ENCODE data around the gene OSGEPL1. TPM values are rescaled to one million over a fixed set of nuclear protein-coding genes. Genes with fewer than 3 reads are reported as not detected.
A peak's percentile ranks its signal among the peaks of the same experiment; 100 is the strongest.
"Not testable (repeated sequence)": the region's sequence is repeated elsewhere in the genome, so short reads cannot be mapped to it uniquely, and the experiment has no call there.

OSGEPL1 gene
- total RNA-seq, 1 donor from 2014 or later = 18.0 TPM

DNA sequence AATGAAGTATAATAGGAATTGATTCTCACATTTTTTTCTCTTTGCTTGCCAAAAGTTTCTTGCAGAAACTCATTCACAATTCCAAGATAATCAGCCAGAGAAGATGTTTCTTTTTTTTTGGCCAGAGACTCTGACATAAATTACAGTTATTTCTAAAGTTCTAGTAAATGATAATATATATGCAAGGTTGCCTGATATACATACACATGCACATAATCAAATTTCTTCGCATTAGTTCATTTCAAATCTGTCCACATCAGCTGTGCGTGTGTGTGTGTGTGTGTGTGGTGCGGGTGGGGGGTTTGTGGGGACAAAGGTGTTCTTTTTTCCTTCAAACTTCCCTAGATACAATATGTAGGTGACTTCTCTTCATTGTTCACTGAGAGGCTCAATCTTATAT is 33.2 kb downstream of the OSGEPL1 start:
- no peak for DNase-seq

DNA sequence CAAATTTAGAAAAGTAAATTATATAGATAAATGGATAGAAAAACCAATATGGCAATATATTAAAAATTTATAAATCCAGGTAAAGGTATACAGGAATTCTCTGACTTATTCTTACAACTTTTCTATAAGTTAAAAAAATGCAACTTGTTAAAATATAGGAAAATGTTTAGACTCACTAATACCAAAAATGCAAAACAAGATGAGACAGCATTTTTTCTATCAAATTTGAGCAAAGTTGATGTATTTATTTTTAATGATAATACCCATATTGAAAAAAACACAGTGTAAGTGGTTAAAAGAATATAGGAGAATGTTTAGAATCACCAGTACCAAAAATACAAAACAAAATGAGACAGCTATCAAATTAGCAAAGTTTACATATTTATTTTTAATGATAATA is 35.7 kb downstream of the OSGEPL1 start:
- DNase-seq = no peak

DNA sequence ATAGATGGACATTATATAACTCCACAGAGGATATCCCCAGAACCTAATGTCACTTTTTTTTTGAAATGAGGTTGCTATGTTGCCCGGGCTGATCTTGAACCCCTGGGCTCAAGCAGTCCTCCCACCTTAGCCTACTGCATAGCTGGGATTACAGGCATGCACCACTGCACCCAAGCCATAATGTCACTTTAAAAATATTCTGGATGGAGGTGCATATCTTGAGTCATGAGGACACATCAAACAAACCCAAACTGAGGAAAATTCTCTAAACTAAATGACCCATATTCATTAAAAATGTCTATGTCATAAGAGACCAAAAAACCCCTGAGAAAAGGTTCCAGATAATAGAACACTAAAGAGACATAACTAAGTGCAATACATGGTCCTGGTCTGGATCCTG is 36.3 kb downstream of the OSGEPL1 start:
- no peak for DNase-seq

DNA sequence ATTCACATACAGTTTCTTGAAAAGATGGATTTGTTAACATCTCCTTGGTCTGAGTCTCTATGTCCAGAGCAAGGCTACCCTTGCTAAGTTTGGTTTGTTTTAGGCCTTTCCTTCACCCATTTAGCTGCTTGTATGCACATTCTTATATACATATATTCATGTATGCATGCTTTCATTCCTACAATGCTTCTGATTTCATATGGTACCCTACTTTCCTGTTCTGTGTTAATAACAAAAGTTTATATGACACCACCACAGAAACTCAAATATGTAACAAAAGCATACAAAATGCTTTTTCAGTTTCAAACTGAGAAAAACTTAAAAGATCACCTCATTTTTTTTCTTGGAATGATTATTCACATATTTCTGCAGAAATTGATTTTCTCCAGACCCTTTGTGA is 39.4 kb downstream of the OSGEPL1 start:
- DNase-seq = no peak

DNA sequence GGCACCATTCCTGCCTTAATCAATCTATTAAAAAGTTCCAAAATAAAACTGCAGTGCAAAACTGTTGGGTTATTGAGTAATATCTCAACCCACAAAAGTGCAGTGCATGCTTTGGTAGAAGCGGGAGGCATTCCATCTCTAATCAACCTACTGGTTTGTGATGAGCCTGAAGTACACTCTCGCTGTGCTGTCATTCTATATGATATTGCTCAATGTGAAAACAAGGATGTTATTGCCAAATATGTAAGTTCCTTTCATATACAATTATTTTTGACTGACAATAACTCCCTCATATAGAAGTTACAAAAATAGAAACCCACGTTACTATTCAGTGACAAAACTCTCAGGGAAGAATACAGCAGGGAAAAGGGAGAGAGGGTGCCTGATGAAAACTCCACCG is 43.0 kb downstream of the OSGEPL1 start:
- no peak for DNase-seq

DNA sequence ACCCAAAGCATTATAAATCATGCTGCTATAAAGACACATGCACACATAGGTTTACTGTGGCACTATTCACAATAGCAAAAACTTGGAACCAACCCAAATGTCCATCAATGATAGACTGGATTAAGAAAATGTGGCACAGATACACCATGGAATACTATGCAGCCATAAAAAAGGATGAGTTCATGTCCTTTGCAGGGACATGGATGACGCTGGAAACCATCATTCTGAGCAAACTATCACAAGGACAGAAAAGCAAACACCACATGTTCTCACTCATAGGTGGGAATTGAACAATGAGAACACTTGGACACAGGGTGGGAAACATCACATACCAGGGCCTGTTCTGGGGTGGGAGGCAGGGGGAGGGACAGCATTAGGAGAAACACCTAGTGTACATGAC is 45.0 kb downstream of the OSGEPL1 start:
- not testable (repeated sequence) for DNase-seq

DNA sequence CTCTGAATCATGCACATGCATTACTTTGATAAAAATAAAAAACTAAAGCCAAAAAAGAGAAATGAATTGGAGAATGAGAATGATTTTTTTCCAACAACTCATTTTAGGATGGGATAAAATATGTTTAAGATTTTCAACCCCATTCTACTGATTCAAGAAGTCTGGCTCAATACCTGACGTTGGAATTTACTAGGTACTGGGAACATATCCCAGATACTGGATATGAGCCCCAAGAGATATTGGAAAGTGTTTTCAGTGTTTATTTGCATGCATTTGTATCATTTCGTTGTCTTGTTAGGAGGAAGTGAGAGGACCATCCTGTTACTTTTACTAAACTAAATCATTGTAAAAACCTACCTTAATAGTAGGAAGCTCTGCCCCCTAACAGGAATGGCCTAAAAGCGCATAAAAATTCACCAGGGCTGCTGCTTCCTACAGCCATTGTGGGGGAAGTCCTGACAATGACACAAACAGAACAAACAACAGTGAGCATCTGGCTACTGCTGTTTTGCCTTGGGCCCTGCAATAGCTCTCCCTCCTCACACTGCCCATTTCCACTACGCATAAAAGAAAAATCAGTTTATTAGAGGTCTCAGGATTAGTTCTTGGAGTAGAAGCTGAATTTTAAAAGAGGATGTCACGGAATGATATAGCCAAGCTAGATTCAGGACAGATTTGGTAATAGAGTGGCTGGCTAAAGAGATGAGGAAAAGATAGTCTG is 52.9 kb downstream of the OSGEPL1 start:
- no peak for DNase-seq

DNA sequence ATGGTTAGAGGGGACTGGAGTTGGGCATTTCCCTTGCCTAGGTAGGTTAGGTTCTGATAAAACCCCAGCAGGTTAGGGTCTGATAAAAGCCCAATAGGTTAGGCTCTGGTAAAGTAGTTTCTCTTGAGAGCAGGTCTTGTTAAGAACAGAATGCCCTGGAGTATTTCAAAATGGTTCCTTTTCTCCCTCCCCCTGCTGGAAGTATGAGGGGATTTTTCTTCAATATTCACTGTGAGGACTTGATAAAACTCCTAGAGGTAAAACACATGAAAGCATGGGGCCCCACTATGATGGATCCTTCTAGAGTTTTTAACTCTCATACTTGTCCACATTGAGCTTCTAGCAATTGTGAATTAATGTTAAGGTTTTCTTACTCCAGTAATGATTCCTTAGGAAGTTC is 60.5 kb downstream of the OSGEPL1 start:
- DNase-seq = no peak

DNA sequence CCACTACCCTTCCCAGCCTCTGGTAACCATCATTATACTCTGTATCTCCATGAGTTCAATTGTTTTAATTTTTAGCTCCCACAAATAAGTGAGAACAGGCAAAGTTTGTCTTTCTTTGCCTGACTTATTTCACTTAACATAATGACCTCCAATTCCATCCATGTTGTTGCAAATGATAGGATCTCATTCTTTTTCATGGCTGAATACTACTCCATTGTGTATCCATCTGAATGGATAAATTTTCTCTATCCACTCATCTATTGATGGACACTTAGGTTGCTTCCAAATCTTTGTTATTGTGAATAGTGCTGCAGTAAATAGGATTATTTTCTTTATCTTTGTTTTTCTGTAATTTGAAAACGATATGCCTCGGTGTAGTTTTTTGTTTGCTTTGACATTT is 61.9 kb downstream of the OSGEPL1 start:
- no peak for DNase-seq

DNA sequence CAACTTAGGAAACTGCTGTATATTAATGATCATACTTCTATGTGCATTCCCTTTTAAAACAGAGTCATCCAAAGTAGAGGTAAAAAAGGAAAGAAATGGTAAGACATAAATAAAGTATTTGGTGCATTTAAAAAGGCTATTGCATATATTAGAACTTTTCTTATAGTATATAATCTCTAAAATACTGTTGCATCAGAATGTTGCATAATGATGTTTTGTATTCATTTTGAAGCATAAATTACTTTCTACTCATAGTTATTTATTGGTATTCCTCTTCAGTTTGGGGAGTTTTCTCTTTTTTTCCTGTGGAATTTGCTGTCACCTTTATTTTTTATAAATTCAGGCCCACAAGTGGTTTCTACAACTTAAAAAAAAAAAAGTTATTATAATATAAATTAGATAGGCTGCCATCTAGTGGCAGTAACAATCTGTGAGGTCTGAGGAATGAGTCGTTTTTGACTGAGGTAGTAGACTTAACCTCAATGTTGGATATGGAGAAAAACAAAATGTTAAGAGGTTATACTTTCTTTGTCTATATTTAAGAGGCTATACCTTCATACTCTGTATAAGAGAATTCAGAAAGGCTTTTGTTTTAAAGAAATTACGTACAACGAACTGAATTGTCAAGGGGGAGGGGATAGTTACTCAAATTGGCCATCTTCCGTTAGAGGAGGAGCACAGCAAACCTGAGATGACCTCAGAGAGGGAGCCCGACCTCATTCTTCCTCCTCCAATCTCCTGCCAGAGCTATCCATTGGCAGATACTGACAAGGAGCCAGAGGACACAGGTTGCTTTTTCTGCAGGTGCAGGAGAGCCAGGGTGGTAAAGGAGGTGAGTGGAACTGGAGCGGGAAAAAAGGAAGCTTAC is 64.3 kb downstream of the OSGEPL1 start:
- peak; percentile 72 for DNase-seq

Other genes starting within 250 kb of the OSGEPL1 start
- gene SLC40A1, start 182.0 kb downstream of the OSGEPL1 start, total RNA-seq = 74.2 TPM
- 67.1 TPM for gene ASNSD1, start 101.3 kb downstream of the OSGEPL1 start, total RNA-seq
- gene ANKAR, start 88.1 kb downstream of the OSGEPL1 start, total RNA-seq = 25.7 TPM
- 64.8 TPM for gene ORMDL1, start 21.5 kb upstream of the OSGEPL1 start, total RNA-seq
- gene PMS1, start 21.7 kb upstream of the OSGEPL1 start, total RNA-seq = 31.3 TPM

Data from tongue (tissue), 2 donors.